Cerebellar cortex (tissue), 1 donor: ENCODE results near the gene MBP.

ENCODE experiments used
- DNase-seq: peaks from one replicate; pipeline ENCODE4 v3.0.0-alpha.2; 2015; ENCODE audit warnings: low spot score

The MBP gene

DNA sequence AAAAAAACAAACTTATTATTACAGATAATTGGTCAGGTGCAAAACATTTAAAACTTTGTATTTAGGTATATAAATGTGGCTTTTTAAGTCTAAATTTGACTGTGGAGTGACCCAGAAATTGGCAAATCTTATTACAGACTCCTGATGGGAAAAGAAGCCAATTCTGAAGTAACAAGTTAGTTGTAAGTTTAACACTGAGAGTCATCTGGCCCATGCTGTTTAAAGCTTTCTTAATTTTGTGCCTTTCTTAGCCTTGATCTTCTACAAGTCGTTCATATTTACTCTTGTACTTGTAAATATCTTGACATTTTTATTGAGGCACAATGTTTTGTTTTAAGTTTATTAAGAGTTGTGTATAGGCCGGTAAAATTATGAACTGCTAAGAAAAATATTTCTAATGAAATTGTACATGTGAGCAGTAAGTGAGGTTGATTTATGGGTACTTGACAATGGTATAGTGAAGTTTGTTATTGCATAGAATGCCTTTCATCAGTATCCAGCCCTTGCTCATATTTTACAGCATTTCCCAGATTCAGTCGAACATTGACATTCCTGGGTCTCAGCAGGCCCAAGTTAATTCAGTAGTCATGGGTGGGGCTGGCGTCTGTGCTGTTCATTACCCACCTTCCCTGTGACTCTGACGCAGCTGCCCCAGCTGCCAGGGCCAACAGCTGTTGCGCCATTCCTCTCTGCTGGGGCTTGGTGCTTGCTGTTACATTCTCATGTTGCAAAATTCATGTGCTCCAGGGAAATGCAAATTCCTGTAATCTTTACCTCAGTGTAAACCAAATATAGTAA is 188.8 kb downstream of the MBP start:
- DNase-seq = no peak

DNA sequence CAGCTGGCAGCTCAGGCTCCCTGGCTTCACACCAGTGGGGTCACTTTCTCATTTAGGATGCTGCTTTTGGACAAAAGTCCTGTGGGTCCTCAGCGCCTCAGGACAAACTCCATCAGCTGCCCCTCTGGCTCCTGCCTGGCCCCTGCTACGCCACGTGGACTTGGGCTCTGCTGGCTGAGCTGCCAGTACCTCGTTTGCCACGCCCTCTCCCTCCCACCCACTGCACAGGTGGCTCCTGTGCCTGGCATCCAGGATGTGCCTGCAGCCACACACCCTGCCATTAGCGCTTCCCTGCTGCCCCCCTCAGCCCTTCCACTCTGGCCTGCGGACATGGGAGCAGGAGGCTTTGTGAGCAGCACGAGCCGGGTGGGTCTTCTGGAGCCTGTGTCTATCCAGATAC is 191.3 kb downstream of the MBP start:
- DNase-seq = no peak

- no peak for DNase-seq
Observed at GRCh38 chr18:76938619-76939018, 194.0 kb downstream of the MBP start.

DNA sequence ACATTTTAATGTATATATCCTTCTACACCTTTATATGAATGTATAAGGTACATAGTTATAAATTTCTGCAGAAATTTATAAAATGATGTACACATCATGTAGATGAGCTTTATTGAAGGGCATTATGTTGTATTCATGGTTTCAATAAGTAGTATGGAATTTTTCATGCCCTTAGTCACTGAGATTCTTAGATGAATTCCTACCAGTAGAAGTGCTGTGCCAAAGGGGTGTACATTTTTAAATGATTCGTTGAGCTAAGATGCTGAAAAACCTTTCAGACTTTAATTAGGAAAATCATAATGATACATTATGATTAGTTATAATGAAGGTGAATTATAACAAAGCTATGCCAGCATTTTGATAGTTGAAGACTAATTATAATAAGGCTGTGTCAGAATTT is 195.0 kb downstream of the MBP start:
- no peak for DNase-seq

DNA sequence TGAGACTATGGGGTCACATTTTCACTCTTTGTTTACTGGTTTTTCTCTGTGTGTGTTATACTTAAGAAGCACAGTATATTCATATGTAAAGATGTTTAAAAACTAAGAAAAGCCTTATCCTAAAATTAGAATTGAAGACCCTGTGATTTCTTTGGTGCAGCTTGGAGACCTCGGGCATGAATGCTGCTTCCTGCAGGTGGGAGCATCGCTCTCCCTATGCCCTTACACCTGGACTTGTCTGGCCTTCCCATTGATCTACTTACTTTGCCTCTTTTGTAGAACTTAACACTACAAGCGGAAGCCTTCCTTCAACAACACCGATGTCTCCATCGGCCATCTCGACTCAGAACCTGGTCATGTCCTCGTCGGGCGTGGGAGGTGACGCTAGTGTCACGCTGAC is 195.7 kb downstream of the MBP start:
- no peak for DNase-seq

GRCh38 chr18:76935722-76936337 is 196.8 kb downstream of the MBP start:
- no peak for DNase-seq

DNA sequence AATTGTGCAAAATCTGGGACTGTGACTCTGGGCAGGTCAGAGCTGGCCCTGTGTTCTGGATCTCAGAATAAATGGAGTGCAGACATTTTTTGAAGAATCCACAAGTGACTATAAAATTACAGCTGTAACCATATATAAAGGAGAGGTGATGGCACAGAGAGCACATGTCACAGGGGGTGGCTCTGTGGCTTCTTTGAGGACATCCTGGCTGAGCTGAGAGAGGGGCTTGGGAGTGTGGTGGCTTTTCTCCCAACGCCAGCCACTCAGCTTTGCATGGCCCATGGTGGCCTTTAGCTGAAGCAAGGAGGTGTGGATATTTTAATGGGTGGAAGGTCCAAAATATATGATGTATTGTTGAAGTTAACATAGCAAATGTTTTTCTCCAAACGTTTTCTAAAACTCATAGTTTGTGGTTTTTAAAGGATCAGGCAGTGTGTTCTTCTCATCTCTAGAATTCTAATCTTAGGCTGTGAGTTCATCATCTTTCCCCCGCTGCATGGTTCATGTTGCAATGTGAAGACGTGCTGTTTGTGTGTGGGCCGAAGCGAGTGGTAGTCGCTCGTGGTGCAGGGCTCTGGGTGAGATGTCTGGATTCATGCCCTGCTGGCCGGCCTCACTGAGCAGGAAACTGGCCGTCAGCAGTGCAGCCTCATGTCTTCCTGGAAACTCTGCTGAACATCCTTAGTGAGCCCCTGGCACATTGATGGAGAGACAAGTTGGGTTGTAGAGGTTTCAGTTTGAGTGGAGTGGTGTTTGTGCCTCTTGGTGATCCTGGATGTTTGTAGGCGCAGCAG is 200.4 kb downstream of the MBP start:
- no peak for DNase-seq

DNA sequence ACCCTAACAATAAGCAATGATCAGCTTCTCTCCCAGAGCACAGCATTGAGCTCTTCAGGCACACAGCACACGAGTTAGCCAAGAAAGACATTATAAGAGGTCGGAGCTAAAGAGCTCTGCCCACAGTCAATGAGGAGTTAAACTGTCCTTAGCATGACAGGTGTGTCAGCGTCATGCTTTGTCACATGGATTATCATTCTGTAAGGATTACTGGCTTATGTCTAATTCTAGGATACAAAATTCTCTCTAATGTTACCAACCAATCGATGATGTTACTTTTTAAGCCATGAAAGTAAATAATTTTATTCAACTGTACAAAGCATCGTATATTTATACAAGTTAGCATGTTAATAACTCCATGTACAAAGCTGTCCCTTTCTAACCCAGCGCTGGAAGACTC is 201.4 kb downstream of the MBP start:
- no peak for DNase-seq
